NCI-H1436 treated with DMSO at 0.1 percent for 48 hours (cell line): ENCODE data around the gene FRMD1.

ENCODE experiments used
- DNase-seq: peaks from one replicate; lab custom pipeline; 2025; lab: John Stamatoyannopoulos, UW

Gene FRMD1

DNA sequence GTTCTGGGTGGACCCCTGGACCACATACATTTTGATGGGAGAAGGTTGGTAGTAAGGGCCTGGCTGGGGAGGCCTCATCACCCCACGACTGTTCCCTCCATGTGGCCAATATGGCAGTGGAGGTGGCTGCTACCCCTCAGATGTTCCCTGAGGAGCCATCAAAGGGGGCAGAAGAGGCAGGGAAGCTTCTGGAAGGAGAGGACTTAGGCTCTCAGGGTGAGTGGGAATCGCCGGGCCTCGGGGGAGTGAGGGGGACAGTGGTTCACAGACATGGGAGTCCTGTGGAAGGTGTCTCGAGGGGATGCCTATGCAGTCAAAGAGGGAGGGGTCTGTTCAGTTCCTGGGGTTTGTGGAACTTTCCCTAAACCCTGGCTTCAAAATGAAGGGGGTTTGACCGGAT lies 32.9 kb upstream of the FRMD1 start:
- DNase-seq = no peak

DNA sequence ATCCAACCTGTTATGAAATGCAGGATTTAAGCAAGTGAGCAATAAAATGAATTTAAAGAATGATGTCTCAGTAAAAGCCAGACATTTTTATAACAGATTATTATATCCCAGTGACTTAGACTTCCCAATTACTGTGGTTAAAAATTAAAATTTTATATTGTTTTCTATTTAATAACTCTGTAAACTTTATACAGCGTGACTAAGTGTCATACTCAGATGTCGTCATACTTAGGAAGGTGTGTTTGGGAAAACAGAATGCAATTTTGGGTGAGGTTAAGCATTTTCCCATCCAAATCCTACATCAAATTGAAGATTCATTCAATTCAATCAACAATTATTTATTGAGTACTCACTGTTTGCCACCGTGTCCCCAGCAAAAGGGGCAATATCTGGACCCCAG lies 31.4 kb upstream of the FRMD1 start:
- no peak for DNase-seq

DNA sequence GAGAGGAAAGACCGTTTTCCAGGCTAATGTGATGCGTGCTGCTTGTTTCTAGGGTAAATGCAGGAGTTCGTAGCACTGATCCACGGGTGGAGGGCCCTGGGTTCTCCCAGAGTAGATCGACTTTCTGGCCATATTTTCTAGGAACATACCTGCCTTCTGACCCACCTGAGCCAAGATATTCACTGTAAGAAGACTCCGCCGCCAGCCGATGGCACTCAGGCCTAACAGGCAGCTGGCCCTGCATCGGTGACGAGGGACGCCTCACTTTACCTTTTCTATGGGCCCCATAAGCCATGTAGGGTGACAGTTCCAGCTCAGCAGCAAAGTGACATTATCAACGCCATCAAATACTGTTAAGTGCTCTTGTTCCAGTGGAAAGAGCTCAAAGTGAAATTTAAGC lies 30.2 kb upstream of the FRMD1 start:
- DNase-seq = no peak

DNA sequence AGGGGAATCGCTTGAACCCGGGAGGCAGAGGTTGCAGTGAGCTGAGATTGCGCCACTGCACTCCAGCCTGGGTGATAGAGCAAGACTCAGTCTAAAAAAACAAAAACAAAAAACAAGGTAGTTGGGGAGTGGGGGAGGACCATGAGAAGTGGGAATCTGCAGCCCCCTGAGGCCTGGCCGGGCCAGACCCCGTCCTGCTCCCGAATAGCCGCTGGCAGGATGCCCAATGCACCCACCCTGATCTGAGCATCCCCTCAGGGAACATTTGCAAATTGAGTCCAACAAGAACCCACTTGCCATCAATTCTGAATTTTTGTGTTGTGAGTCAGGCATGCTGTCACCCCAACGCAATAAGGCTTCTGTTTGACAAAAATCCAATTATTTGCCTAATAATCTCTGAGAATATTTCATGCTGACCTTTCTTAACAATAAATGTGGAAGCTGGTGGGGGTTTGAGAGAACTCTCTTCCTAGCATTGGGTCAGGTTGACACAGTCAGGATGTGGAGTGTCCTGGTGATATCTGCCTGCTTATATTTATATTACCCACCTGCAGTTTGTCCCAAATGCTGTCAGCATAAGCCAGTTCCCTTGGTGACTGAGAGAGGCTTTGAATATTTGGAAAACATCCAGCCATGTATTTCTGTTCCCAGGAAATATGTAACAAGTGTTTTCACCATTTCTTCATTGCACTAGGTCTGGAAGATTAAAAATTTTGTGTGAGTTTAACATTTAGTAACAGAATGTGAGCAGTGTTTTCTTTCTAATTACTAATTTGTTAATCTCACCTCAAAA lies 28.4 kb upstream of the FRMD1 start:
- no peak for DNase-seq

DNA sequence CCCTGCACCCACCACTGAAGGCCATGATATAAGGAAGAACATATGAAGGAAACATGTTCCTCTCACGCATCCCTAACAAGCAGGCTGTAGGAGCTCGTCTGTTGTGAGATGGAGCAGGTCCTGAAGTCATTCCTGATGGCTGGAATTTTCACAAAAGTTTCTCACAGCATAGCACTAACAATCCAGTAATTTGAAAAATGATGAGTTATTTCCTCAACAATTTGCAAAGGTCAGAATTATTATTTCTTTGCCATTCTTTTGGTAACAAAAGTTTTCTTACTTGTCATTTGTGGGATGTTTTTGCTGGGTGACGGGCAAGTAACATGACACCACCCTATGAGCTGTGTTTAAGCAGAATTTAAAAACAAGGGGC lies 27.6 kb upstream of the FRMD1 start:
- no peak for DNase-seq

- no peak for DNase-seq
These were observed 27.0 kb upstream of the FRMD1 start for GRCh38 chr6:168105813-168106632.

DNA sequence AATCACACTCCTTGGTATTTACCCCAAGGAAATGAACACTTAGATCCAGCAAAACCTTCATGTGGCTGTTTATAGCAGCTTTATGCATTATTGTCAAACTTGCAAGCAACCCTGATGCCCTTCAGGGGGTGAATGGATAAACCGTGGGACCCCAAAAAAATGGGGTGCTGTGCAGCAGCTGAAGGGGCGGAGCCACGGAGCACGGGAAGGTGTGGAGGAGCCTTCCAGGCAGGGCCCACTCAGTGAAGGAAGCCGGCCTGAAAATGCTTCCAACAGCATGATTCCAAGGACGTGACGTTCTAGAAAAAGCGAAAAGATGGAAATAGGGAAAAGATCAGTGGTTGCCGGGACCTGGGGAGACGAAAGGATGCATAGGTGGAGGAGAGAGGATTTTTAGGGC lies 25.6 kb upstream of the FRMD1 start:
- DNase-seq = no peak

- DNase-seq = no peak
These were observed 24.2 kb upstream of the FRMD1 start for GRCh38 chr6:168103050-168103830.

- no peak for DNase-seq
These were observed 23.4 kb upstream of the FRMD1 start for GRCh38 chr6:168102315-168102985.

DNA sequence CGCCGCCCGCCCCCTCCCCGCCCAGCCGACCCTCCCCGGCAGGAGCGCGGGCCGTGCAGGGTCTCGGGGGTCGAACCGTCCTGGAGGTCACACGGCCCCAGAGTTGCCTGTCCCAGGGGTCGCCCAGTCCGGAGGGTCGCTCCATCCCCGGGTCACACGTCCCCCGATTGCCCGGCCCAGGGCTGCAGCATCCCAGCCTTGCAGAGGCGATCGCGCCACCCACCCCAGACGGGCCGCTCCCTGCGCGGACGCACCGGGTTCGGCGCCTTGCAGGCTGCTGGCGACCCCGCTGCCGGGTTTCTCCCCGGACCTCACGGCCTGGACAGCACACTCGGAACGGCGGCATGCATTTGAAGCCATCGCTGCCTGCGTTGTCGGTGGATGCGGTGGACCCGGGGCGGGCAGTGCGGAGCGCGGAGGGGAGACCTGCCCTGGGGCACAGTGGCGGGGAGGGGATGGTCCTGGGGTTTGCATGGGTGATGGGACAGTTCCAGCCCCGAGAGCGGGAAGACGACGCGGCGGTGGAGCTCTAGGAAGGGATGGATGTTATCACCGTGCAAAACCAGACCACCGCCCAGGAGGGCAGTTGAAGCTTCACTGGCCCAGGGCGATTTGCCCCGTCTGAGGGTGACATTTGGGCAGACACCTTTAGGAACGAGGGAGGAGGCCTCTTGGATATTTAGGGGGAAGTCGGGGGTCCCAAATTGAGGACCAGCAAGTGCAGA lies 22.7 kb upstream of the FRMD1 start:
- no peak for DNase-seq

GRCh38 chr6:168100803-168101589 lies 22.0 kb upstream of the FRMD1 start:
- no peak for DNase-seq

DNA sequence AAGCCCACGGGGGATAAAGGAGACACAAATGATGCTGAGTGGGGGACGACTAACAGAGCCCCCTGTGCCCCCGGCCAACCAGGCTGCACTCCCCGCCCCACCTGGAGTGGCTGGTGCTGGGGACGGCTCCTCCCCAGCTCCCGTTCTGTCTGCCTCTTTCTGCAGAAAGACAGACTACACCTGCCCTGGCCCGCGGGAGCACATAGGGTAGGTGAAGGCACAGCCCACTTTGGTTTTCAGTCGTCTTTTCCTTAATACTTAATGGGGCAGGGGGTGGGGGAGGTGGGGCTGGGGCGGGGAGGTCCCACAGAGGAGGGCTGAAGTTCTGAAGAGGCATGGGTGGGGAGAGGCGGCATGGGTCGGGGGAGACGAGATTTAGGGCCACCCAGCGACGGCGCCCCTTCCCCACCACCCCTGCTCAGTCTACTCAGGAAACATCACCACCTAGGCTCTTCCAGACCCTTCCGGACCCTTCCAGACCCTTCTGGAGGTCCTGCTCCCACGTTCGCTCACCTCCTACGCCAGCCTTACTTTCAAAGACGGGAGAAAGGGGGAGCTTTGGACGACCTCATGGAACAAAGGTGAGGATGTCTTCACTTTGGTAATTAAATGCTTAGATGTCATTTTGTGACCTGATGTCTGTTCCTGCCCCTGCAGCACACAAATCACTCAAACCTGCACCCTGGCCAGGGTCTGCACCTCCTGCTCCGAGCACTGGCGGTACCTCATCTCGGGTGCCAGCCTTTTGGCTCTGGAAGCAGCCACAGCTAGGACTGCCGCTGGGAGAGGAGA lies 21.2 kb upstream of the FRMD1 start:
- DNase-seq = no peak

DNA sequence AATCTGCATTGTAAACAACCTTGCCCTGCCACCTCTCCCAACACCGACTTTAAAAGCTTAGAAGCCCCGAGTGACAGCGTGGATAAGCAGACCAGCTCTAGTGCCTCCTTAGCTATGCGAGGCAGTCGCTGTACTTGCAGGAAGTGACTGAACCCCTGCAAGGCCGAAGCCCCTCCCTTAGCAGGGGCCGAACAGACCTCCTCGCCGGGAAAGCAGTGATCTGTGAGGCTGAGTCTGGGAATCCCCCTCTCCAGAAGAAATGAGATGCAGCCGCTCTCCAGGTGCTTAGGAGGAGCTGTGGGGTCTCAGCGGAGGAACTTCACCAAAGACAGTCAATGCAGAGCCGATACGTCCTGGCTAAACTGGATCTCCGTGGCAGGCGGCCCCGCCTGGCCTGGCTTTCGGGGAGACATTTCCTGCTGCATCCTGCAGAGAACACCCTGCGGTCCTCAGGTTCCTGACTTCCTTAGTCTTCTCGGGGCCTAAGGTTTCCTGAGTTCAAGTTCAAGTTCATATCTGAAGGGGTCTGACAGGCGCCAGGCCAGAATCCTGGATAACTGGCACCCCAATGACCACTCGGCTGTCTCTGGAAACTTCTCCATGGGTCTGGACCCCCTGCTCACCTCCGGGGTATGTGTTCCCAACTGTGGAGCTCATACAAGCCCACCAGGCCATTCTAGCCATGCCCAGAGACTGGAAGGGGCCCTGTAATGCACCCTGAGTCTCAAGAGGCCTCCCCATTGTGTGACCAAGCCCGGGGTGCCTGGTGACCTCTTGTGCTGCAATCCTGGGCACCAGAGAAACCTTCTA lies 20.4 kb upstream of the FRMD1 start:
- DNase-seq = no peak

DNA sequence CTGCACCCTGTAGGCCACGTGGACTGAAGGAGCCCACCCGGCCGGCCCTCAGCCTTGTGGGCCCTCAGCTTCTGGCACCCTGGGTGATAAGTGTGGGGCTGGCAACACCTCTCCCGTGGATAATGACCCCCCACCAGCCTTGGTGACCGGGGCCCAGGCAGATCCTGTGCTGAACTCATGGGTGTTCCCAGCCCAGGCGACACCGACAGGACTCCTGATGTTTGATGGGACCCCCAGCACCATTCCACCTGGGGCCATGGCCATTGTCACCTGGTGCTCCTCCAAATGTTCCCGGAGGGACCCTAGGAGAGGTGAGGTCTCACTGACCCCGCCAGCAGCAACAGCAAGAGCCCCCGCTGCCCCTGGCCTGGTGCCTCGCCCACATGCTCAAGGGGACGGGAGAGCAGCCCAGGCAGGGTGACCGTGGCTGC lies 19.4 kb upstream of the FRMD1 start:
- DNase-seq = no peak

GRCh38 chr6:168097621-168098430 lies 18.8 kb upstream of the FRMD1 start:
- DNase-seq = no peak

DNA sequence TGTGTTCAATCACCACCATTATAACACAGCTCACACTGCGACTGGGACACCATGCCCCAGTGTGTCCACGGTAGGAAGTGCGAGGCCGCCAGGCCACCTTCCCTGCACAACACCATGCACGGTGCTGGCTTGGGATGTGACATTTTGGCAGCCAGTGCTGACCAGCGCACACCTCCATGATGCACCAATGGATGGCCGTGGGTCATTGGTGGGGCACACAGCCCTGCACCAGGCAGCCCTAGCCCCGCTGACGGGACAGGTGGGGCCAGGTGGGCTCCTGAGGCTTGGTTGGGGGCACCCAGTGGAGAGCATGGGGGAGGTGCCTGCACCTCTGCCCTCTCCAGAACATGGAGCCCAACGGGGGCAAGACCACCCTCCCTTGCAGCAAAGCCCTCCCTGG lies 18.2 kb upstream of the FRMD1 start:
- DNase-seq = no peak

GRCh38 chr6:168096271-168096764 lies 17.3 kb upstream of the FRMD1 start:
- no peak for DNase-seq

GRCh38 chr6:168095716-168096250 lies 16.8 kb upstream of the FRMD1 start:
- DNase-seq = no peak
